ENCODE results near the gene RNF217. TPM values are rescaled to one million over a fixed set of nuclear protein-coding genes. Genes with fewer than 3 reads are reported as not detected.

The RNF217 gene
- total and polyA plus RNA-seq, 2 donors from 2014 or later = 3.1 to 18.7 TPM

GRCh38 chr6:125004797-125005595, 42.8 kb downstream of the RNF217 start:
- Histone ChIP-seq H3K4me3 (ENCODE audit: low read length in 3 of 3) (no peak overlapping the region), H3K9ac (ENCODE audit: low read length in 3 of 3) (no peak overlapping the region), H3K27ac (ENCODE audit: low read depth in 2 of 2, low read length in 2 of 2) (no peak overlapping the region), H3K9me3 (ENCODE audit: control insufficient read depth in 2 of 3, insufficient read depth in 1 of 3, low read length in 3 of 3) (no peaks in the 10 kb centered on the region), H3K4me1 (ENCODE audit: control insufficient read depth in 2 of 3, insufficient read depth in 2 of 3, low read depth in 1 of 3, low read length in 3 of 3) (peaks cover 0 to 2% (median 0%) of the 10 kb centered on the region in 3 donors), H3K27me3 (ENCODE audit: control insufficient read depth, insufficient read depth, low read length) (no peaks in the 10 kb centered on the region), H3K36me3 (ENCODE audit: control insufficient read depth in 2 of 3, insufficient read depth in 3 of 3, low read length in 3 of 3) (no peaks in the 10 kb centered on the region)
- FAIRE-seq (no peak), DNase-seq (no peak)
- intact Hi-C loops (cut with DNase I) = no loop called here
- TF ChIP-seq, protein P1, sequence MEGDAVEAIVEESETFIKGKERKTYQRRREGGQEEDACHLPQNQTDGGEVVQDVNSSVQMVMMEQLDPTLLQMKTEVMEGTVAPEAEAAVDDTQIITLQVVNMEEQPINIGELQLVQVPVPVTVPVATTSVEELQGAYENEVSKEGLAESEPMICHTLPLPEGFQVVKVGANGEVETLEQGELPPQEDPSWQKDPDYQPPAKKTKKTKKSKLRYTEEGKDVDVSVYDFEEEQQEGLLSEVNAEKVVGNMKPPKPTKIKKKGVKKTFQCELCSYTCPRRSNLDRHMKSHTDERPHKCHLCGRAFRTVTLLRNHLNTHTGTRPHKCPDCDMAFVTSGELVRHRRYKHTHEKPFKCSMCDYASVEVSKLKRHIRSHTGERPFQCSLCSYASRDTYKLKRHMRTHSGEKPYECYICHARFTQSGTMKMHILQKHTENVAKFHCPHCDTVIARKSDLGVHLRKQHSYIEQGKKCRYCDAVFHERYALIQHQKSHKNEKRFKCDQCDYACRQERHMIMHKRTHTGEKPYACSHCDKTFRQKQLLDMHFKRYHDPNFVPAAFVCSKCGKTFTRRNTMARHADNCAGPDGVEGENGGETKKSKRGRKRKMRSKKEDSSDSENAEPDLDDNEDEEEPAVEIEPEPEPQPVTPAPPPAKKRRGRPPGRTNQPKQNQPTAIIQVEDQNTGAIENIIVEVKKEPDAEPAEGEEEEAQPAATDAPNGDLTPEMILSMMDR (IDR thresholded peaks at IDR 0.05; ENCODE audit: borderline replicate concordance, extremely low read depth, insufficient read depth) = no peak

DNA sequence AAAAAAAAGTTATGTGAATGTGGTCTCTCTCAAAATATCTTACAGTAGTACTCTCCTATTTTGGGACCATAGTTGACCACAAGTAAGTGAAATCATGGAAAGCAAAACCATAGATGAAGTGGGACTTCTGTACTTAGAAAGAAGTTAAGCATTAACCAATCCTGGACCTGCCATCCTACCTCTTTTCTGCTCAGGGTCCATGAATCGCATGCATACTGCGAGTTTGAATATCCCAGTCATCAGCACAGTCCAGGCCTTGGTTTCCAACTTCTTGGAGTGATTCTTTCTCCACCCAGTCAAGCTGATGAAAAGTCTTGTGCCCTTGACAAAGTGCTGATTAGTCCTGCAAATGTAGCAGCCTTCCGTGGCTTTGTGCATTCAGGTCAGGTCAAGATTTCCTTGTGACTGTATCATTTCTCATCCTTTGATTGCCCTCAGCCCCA, 46.0 kb downstream of the RNF217 start:
- DNase-seq (no peak), FAIRE-seq (no peak)
- H3K27ac ChIP-seq (ENCODE audit: low read depth in 2 of 2, low read length in 2 of 2) = no peak overlapping the region
- TF ChIP-seq, protein P1 (IDR thresholded peaks at IDR 0.05; ENCODE audit: borderline replicate concordance, extremely low read depth, insufficient read depth) = no peak
- intact Hi-C loops (cut with DNase I) = no loop called here
- H3K36me3 ChIP-seq (ENCODE audit: control insufficient read depth in 2 of 3, insufficient read depth in 3 of 3, low read length in 3 of 3) = no peaks in the 10 kb centered on the region
- no peak overlapping the region for H3K9ac ChIP-seq (ENCODE audit: low read length in 3 of 3)
- no peaks in the 10 kb centered on the region for H3K9me3 ChIP-seq (ENCODE audit: control insufficient read depth in 2 of 3, insufficient read depth in 1 of 3, low read length in 3 of 3)
- no peaks in the 10 kb centered on the region for H3K27me3 ChIP-seq (ENCODE audit: control insufficient read depth, insufficient read depth, low read length)
- H3K4me1 ChIP-seq (ENCODE audit: control insufficient read depth in 2 of 3, insufficient read depth in 2 of 3, low read depth in 1 of 3, low read length in 3 of 3) = no peaks in the 10 kb centered on the region
- no peak overlapping the region for H3K4me3 ChIP-seq (ENCODE audit: low read length in 3 of 3)

DNA sequence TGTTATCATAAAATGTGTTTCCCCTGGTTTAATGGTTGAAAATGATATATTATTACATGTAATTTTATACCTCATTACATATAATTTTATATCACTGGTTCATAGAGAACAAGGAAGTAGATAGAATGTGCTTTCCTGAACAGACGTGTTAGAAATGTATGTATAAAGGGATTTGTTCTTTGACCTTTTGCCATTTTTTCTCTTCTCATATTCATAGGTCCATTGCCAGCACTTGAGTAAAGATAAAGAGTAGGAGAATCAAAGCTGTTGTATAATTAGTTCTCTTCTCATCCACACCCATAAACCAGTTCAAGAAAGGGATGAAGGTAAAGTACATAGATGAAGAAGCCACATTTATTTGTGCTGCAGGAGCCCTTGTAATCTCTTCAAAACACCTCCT, 46.7 kb downstream of the RNF217 start:
- Histone ChIP-seq H3K4me3 (ENCODE audit: low read length in 3 of 3) (no peak overlapping the region), H3K27me3 (ENCODE audit: control insufficient read depth, insufficient read depth, low read length) (no peaks in the 10 kb centered on the region), H3K9ac (ENCODE audit: low read length in 3 of 3) (no peak overlapping the region), H3K27ac (ENCODE audit: low read depth in 2 of 2, low read length in 2 of 2) (no peak overlapping the region), H3K9me3 (ENCODE audit: control insufficient read depth in 2 of 3, insufficient read depth in 1 of 3, low read length in 3 of 3) (no peaks in the 10 kb centered on the region), H3K36me3 (ENCODE audit: control insufficient read depth in 2 of 3, insufficient read depth in 3 of 3, low read length in 3 of 3) (no peaks in the 10 kb centered on the region), H3K4me1 (ENCODE audit: control insufficient read depth in 2 of 3, insufficient read depth in 2 of 3, low read depth in 1 of 3, low read length in 3 of 3) (no peaks in the 10 kb centered on the region)
- TF ChIP-seq, protein P1 (IDR thresholded peaks at IDR 0.05; ENCODE audit: borderline replicate concordance, extremely low read depth, insufficient read depth) = no peak
- DNase-seq = no peak
- FAIRE-seq = no peak
- intact Hi-C loops (cut with DNase I) = no loop called here

Measured in kidney (tissue), 14 donors.